ENCODE measurements around the gene SPANXN2.

The SPANXN2 gene

DNA sequence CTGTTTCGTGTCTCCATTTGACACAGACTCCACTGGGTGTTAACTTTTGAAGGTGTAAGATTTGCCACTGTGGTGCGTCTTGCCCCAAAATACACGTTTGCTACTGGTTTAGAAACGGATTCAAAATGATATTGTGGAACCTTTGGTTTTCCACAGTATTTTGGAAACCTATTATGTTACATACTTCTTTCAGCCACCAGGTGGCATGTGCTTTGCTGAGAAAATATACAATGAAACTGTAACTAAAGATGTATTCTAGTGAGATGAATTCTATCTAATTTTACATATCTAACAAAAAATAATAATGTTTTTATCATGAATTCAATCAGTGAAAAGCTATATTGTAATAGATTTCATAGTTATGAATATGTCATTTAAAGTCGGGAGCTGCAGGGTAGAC lies 56.2 kb downstream of the SPANXN2 start:
- peak overlapping the region; percentile 42 for H3K4me2 ChIP-seq (ENCODE audit: low read length)
- no peaks in the 10 kb centered on the region for H3K36me3 ChIP-seq (replicated peaks; ENCODE audit: low read depth, low read length)

GRCh38 chrX:143663755-143664154 lies 56.8 kb downstream of the SPANXN2 start:
- no peaks in the 10 kb centered on the region for H3K36me3 ChIP-seq (replicated peaks; ENCODE audit: low read depth, low read length)
- TF ChIP-seq, protein P1, sequence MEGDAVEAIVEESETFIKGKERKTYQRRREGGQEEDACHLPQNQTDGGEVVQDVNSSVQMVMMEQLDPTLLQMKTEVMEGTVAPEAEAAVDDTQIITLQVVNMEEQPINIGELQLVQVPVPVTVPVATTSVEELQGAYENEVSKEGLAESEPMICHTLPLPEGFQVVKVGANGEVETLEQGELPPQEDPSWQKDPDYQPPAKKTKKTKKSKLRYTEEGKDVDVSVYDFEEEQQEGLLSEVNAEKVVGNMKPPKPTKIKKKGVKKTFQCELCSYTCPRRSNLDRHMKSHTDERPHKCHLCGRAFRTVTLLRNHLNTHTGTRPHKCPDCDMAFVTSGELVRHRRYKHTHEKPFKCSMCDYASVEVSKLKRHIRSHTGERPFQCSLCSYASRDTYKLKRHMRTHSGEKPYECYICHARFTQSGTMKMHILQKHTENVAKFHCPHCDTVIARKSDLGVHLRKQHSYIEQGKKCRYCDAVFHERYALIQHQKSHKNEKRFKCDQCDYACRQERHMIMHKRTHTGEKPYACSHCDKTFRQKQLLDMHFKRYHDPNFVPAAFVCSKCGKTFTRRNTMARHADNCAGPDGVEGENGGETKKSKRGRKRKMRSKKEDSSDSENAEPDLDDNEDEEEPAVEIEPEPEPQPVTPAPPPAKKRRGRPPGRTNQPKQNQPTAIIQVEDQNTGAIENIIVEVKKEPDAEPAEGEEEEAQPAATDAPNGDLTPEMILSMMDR (IDR thresholded peaks at IDR 0.05; ENCODE audit: low read depth, low read length) = no peak
- TF ChIP-seq EZH2phosphoT487 (IDR thresholded peaks at IDR 0.05; ENCODE audit: low read depth) = no peak
- H2AFZ ChIP-seq (ENCODE audit: low read depth, low read length) = peak overlapping the region; percentile 77
- H3K9me3 ChIP-seq (ENCODE audit: insufficient read depth, low read length) = no peaks in the 10 kb centered on the region
- no peak overlapping the region for H3K9ac ChIP-seq (ENCODE audit: low read length)
- no peaks in the 10 kb centered on the region for H4K20me1 ChIP-seq (ENCODE audit: insufficient read depth, low read length)
- no peak overlapping the region for H3K4me3 ChIP-seq (ENCODE audit: low read length)
- peaks cover 3% of the 10 kb centered on the region; the same call in 1 of the 2 replicates for H3K4me1 ChIP-seq (ENCODE audit: low read length)
- H3K27ac ChIP-seq (ENCODE audit: low read length) = no peak overlapping the region
- no peaks in the 10 kb centered on the region for H3K27me3 ChIP-seq (ENCODE audit: low read depth, low read length)
- no peak overlapping the region for H3K4me2 ChIP-seq (ENCODE audit: low read length)
- H3K79me2 ChIP-seq (ENCODE audit: low read length) = no peaks in the 10 kb centered on the region

More for the DNA sequence above, 56.2 kb downstream of the SPANXN2 start:
- no peaks in the 10 kb centered on the region for H4K20me1 ChIP-seq (ENCODE audit: insufficient read depth, low read length)
- H3K9ac ChIP-seq (ENCODE audit: low read length) = no peak overlapping the region
- no peak for TF ChIP-seq EZH2phosphoT487 (IDR thresholded peaks at IDR 0.05; ENCODE audit: low read depth)
- TF ChIP-seq, protein P1 (IDR thresholded peaks at IDR 0.05; ENCODE audit: low read depth, low read length) = peak; percentile 64
- no peak overlapping the region for H3K27ac ChIP-seq (ENCODE audit: low read length)
- peak overlapping the region; percentile 77 for H2AFZ ChIP-seq (ENCODE audit: low read depth, low read length)
- H3K79me2 ChIP-seq (ENCODE audit: low read length) = no peaks in the 10 kb centered on the region
- peaks cover 3% of the 10 kb centered on the region; the same call in 1 of the 2 replicates for H3K4me1 ChIP-seq (ENCODE audit: low read length)
- H3K9me3 ChIP-seq (ENCODE audit: insufficient read depth, low read length) = no peaks in the 10 kb centered on the region
- H3K4me3 ChIP-seq (ENCODE audit: low read length) = no peak overlapping the region
- H3K27me3 ChIP-seq (ENCODE audit: low read depth, low read length) = no peaks in the 10 kb centered on the region
